GM06990 (cell line): ENCODE measurements around the gene ROM1.
A peak's percentile ranks its signal among the peaks of the same experiment; 100 is the strongest.
"Not testable (repeated sequence)": the region's sequence is repeated elsewhere in the genome, so short reads cannot be mapped to it uniquely, and the experiment has no call there.

Experiments used
- DNase-seq: peaks from one replicate; pipeline ENCODE4 v3.0.0-alpha.2; 2011; ENCODE audit not compliant: insufficient read length; ENCODE audit errors: extremely low read depth
- H3K27me3 ChIP-seq: replicated peaks from 2 replicates; pipeline ENCODE4 v1.6.0; 2011; ENCODE audit warnings: low read length; ENCODE audit not compliant: control insufficient read depth, insufficient read depth
- H3K36me3 ChIP-seq: 2 replicates; pipeline ENCODE4 v1.5.1; 2011; ENCODE audit warnings: low read length; ENCODE audit not compliant: control insufficient read depth, insufficient read depth
- H3K4me3 ChIP-seq: replicated peaks from 2 replicates; pipeline ENCODE4 v1.5.1; 2011; ENCODE audit warnings: low read depth, mild to moderate bottlenecking, control low read depth, low read length
- CTCF ChIP-seq: IDR thresholded peaks from 2 replicates; pipeline ENCODE4 v1.5.1; 2011; ENCODE audit warnings: low read length, control low read depth, mild to moderate bottlenecking, inconsistent platforms; ENCODE audit not compliant: insufficient read depth, poor library complexity, severe bottlenecking

ROM1 gene

GRCh38 chr11:62648185-62648966 lies 35.3 kb downstream of the ROM1 start:
- DNase-seq: no peak
- no peak overlapping the region for H3K4me3 ChIP-seq
- no peaks in the 10 kb centered on the region for H3K27me3 ChIP-seq
- TF ChIP-seq CTCF: no peak
- H3K36me3 ChIP-seq: peaks cover 19% of the 10 kb centered on the region

- Histone ChIP-seq H3K4me3 (no peak overlapping the region), H3K36me3 (peaks cover 19% of the 10 kb centered on the region), H3K27me3 (no peaks in the 10 kb centered on the region)
- no peak for TF ChIP-seq CTCF
- DNase-seq: no peak
Observed at GRCh38 chr11:62648967-62649364, 35.9 kb downstream of the ROM1 start.

GRCh38 chr11:62649486-62649885 lies 36.4 kb downstream of the ROM1 start:
- TF ChIP-seq CTCF: no peak
- H3K4me3 ChIP-seq: no peak overlapping the region
- H3K27me3 ChIP-seq: no peaks in the 10 kb centered on the region
- DNase-seq: no peak
- H3K36me3 ChIP-seq: peaks cover 19% of the 10 kb centered on the region

GRCh38 chr11:62650283-62650682 lies 37.2 kb downstream of the ROM1 start:
- not testable (repeated sequence) for H3K4me3 ChIP-seq, DNase-seq, H3K27me3 ChIP-seq
- H3K36me3 ChIP-seq: peaks cover 19% of the 10 kb centered on the region

- Histone ChIP-seq H3K27me3 (no peaks in the 10 kb centered on the region), H3K4me3 (peak overlapping the region; percentile 98), H3K36me3 (peaks cover 19% of the 10 kb centered on the region)
- TF ChIP-seq CTCF: no peak
- DNase-seq: no peak
Observed at GRCh38 chr11:62652161-62653006, 39.3 kb downstream of the ROM1 start.

- Histone ChIP-seq H3K4me3 (no peak overlapping the region), H3K36me3 (peaks cover 5% of the 10 kb centered on the region), H3K27me3 (no peaks in the 10 kb centered on the region)
- no peak for TF ChIP-seq CTCF
- no peak for DNase-seq
Observed at GRCh38 chr11:62654297-62654696, 41.2 kb downstream of the ROM1 start.
